ENCODE results near the gene VIPAS39. TPM values are rescaled to one million over a fixed set of nuclear protein-coding genes. Genes with fewer than 3 reads are reported as not detected.
A peak's percentile ranks its signal among the peaks of the same experiment; 100 is the strongest.

Gene VIPAS39
- total RNA-seq, 1 experiment from 2014 or later: 16.8 TPM

DNA sequence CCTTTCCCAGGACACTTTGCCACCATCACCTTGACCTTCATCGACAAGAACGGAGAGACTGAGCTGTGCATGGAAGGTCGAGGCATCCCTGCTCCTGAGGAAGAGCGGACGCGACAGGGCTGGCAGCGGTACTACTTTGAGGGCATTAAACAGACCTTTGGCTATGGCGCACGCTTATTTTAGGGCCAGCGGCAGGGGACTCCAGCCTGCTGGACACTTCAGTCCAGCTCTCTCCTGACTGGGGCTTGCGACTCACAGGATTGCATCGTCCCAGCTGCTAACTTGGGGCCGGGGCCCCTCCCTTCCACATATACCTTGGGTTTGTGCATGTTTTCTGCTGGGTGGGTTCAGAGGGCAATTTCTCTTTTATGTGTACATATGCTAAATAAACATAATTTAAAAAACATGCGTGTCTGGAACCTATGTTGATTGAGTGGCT, 11.7 kb upstream of the VIPAS39 start:
- TF ChIP-seq SP1 (IDR thresholded peaks at IDR 0.05; ENCODE audit: low read depth): no peak
- no peak for TF ChIP-seq CBX3 (IDR thresholded peaks at IDR 0.05; ENCODE audit: low read depth)
- TF ChIP-seq SIN3A (IDR thresholded peaks at IDR 0.05; ENCODE audit: low read depth): no peak
- no peak for TF ChIP-seq ZFX (IDR thresholded peaks at IDR 0.05)
- TF ChIP-seq RAD21 (IDR thresholded peaks at IDR 0.05; ENCODE audit: low read depth): no peak
- TF ChIP-seq FOSL1 (IDR thresholded peaks at IDR 0.05; ENCODE audit: low read depth): no peak
- no peak for TF ChIP-seq YY1 (IDR thresholded peaks at IDR 0.05; ENCODE audit: extremely low read depth, insufficient replicate concordance, low read depth, low read length)
- TF ChIP-seq CEBPB (IDR thresholded peaks at IDR 0.05; ENCODE audit: low read depth): no peak
- TF ChIP-seq, protein P1, sequence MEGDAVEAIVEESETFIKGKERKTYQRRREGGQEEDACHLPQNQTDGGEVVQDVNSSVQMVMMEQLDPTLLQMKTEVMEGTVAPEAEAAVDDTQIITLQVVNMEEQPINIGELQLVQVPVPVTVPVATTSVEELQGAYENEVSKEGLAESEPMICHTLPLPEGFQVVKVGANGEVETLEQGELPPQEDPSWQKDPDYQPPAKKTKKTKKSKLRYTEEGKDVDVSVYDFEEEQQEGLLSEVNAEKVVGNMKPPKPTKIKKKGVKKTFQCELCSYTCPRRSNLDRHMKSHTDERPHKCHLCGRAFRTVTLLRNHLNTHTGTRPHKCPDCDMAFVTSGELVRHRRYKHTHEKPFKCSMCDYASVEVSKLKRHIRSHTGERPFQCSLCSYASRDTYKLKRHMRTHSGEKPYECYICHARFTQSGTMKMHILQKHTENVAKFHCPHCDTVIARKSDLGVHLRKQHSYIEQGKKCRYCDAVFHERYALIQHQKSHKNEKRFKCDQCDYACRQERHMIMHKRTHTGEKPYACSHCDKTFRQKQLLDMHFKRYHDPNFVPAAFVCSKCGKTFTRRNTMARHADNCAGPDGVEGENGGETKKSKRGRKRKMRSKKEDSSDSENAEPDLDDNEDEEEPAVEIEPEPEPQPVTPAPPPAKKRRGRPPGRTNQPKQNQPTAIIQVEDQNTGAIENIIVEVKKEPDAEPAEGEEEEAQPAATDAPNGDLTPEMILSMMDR (IDR thresholded peaks at IDR 0.05 in 2 of 3, conservative IDR thresholded peaks at IDR 0.05 in 1 of 3; ENCODE audit: borderline replicate concordance in 1 of 3, insufficient read depth in 1 of 3, low read depth in 2 of 3, low read length in 2 of 3): no peak
- TF ChIP-seq TCF7L2 (IDR thresholded peaks at IDR 0.05; ENCODE audit: borderline replicate concordance, extremely low read depth, insufficient read depth, insufficient read length): no peak
- TF ChIP-seq JUND (IDR thresholded peaks at IDR 0.05): no peak
- TF ChIP-seq POLR2A (IDR thresholded peaks at IDR 0.05; ENCODE audit: borderline replicate concordance, extremely low read depth, insufficient read depth, insufficient read length): no peak
- TF ChIP-seq, protein P2, sequence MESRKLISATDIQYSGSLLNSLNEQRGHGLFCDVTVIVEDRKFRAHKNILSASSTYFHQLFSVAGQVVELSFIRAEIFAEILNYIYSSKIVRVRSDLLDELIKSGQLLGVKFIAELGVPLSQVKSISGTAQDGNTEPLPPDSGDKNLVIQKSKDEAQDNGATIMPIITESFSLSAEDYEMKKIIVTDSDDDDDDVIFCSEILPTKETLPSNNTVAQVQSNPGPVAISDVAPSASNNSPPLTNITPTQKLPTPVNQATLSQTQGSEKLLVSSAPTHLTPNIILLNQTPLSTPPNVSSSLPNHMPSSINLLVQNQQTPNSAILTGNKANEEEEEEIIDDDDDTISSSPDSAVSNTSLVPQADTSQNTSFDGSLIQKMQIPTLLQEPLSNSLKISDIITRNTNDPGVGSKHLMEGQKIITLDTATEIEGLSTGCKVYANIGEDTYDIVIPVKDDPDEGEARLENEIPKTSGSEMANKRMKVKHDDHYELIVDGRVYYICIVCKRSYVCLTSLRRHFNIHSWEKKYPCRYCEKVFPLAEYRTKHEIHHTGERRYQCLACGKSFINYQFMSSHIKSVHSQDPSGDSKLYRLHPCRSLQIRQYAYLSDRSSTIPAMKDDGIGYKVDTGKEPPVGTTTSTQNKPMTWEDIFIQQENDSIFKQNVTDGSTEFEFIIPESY (IDR thresholded peaks at IDR 0.05; ENCODE audit: extremely low read depth, insufficient replicate concordance, low read length): no peak
- TF ChIP-seq EZH2phosphoT487 (IDR thresholded peaks at IDR 0.05; ENCODE audit: borderline replicate concordance): no peak
- TF ChIP-seq, protein P3, sequence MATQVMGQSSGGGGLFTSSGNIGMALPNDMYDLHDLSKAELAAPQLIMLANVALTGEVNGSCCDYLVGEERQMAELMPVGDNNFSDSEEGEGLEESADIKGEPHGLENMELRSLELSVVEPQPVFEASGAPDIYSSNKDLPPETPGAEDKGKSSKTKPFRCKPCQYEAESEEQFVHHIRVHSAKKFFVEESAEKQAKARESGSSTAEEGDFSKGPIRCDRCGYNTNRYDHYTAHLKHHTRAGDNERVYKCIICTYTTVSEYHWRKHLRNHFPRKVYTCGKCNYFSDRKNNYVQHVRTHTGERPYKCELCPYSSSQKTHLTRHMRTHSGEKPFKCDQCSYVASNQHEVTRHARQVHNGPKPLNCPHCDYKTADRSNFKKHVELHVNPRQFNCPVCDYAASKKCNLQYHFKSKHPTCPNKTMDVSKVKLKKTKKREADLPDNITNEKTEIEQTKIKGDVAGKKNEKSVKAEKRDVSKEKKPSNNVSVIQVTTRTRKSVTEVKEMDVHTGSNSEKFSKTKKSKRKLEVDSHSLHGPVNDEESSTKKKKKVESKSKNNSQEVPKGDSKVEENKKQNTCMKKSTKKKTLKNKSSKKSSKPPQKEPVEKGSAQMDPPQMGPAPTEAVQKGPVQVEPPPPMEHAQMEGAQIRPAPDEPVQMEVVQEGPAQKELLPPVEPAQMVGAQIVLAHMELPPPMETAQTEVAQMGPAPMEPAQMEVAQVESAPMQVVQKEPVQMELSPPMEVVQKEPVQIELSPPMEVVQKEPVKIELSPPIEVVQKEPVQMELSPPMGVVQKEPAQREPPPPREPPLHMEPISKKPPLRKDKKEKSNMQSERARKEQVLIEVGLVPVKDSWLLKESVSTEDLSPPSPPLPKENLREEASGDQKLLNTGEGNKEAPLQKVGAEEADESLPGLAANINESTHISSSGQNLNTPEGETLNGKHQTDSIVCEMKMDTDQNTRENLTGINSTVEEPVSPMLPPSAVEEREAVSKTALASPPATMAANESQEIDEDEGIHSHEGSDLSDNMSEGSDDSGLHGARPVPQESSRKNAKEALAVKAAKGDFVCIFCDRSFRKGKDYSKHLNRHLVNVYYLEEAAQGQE (IDR thresholded peaks at IDR 0.05; ENCODE audit: low read depth): no peak
- no peak for TF ChIP-seq EGR1 (IDR thresholded peaks at IDR 0.05; ENCODE audit: low read depth)
- no peak for TF ChIP-seq ZNF274 (IDR thresholded peaks at IDR 0.05; ENCODE audit: low read depth, low read length)
- no peak for TF ChIP-seq EZH2 (IDR thresholded peaks at IDR 0.05)
- TF ChIP-seq, protein P4, sequence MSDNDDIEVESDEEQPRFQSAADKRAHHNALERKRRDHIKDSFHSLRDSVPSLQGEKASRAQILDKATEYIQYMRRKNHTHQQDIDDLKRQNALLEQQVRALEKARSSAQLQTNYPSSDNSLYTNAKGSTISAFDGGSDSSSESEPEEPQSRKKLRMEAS (IDR thresholded peaks at IDR 0.05): no peak
- CTCF ChIA-PET: interaction anchor here (1.5 kb wide), 1 partner anchor 10 kb away, joined by 5 read pairs; no protein-coding TSS in a partner anchor

More for the DNA sequence above, 11.7 kb upstream of the VIPAS39 start:
- Histone ChIP-seq H3K4me2 (ENCODE audit: low read length) (no peak overlapping the region), H2AFZ (ENCODE audit: low read depth, low read length, poor library complexity, severe bottlenecking) (no peak overlapping the region), H3K9ac (ENCODE audit: low read length) (no peak overlapping the region), H3K27ac (ENCODE audit: low read depth, low read length) (no peak overlapping the region), H3K36me3 (ENCODE audit: control insufficient read depth in 1 of 2, insufficient read depth in 2 of 2, low read length in 2 of 2) (peaks cover 41 to 42% of the 10 kb centered on the region in 2 experiments; a peak in 3 of 4 replicates), H3K9me3 (ENCODE audit: control insufficient read depth in 1 of 2, insufficient read depth in 1 of 2, low read depth in 1 of 2, low read length in 2 of 2) (no peaks in the 10 kb centered on the region), H3K9me2 (ENCODE audit: insufficient read depth) (no peaks in the 10 kb centered on the region), H3K4me1 (ENCODE audit: control insufficient read depth in 1 of 2, insufficient read depth in 2 of 2, low read length in 2 of 2) (no peaks in the 10 kb centered on the region), H3K27me3 (ENCODE audit: insufficient read depth, low read length) (0 out of 2 replicates have a peak, but pooled peaks cover 4% of the 10 kb centered on the region), H4K20me1 (ENCODE audit: insufficient read depth) (no peaks in the 10 kb centered on the region), H3K4me3 (replicated peaks in 1 of 2; ENCODE audit: low read depth in 1 of 2, low read length in 2 of 2) (no peak overlapping the region), H3K79me2 (ENCODE audit: insufficient read depth, low read length) (peaks cover 4% of the 10 kb centered on the region; the same call in 1 of the 2 replicates)
- ATAC-seq: no peak
- intact Hi-C loops (cut with micrococcal nuclease): no loop called here
- RAD21 ChIA-PET (ENCODE audit: low non-redundant PET in 1 of 2, low total read pairs in 2 of 2, uncharacterized antibody in 2 of 2, unreplicated experiment in 2 of 2): no interaction called here
- BruUV-seq (replicated peaks): TSS peak; percentile 37
- POLR2A ChIA-PET: no interaction called here
- DNase-seq (ENCODE audit: low read depth, low spot score): no peak
